Neural cell (in vitro differentiated cells): ENCODE results near the gene DAP.

Source experiments
- CTCF ChIP-seq: fragments of 450-650 bp; IDR thresholded peaks from 2 replicates; pipeline ENCODE4 v1.5.1; 2014; ENCODE audit warnings: antibody characterized with exemption, mild to moderate bottlenecking, moderate library complexity; ENCODE audit not compliant: poor library complexity, severe bottlenecking
- EZH2 ChIP-seq: fragments of 200-600, 300-800 bp; shearing (Covaris generic), sonication (generic); IDR thresholded peaks from 2 replicates; pipeline ENCODE4 v1.6.1; 2014; ENCODE audit warnings: antibody characterized with exemption, low read length, borderline replicate concordance, mild to moderate bottlenecking; ENCODE audit not compliant: insufficient read depth, poor library complexity, severe bottlenecking
- RAD21 ChIP-seq: fragments of 450-650 bp; conservative IDR thresholded peaks from 2 replicates; pipeline ENCODE4 v1.6.1; 2014; ENCODE audit warnings: antibody characterized with exemption, mild to moderate bottlenecking, moderate library complexity
- TAF1 ChIP-seq: IDR thresholded peaks from 2 replicates; pipeline ENCODE4 v1.6.1; 2012; ENCODE audit warnings: low read depth

DNA sequence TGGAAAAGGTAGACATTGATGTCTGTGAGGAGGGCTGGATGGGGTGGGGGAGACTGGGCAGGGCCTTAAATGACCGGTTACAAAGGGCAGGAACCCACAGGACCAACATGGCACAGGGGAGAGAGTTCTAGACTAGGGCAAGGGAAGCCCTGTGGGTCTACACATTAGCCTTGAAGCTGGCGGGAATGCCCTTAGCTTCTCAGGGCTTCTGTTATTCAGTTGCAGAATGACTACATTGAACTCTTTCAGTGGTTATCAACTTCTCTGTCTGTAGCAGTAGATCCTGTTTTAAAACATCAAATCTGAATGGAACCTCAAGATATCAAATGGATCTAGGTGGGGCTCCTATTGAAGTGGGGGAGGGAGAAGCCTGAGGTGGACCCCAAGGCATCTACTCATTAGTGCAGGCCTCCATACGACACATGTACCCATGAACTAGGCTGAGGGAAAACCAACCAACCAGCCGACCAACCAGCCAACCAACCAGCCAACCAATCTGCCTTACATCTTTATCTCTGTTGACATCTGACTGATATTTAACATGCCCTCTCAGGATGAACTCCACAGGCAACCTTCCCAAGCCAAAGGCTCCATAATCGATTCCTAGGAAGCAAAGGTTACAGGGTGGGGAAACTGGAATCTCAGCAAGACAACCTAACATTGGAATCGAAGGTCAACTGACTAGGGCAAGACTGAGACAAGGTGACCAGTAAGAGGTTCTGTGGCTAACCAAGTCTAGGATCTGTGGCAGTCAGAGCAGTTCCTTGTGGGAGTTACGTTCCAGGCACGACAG, 48.3 kb downstream of the DAP start:
- no peak for TF ChIP-seq CTCF
- no peak for TF ChIP-seq TAF1
- no peak for TF ChIP-seq RAD21
- no peak for TF ChIP-seq EZH2
